HUES6 (cell line): ENCODE data around the gene RNLS.
A peak's percentile ranks its signal among the peaks of the same experiment; 100 is the strongest.

Experiments
- H3K27ac ChIP-seq: 2 replicates; pipeline ENCODE4 v1.7.0; 2013; ENCODE audit warnings: low read depth, mild to moderate bottlenecking, low read length, inconsistent platforms
- H3K27me3 ChIP-seq: 2 replicates; pipeline ENCODE4 v1.6.1; 2013; ENCODE audit warnings: low read length; ENCODE audit not compliant: control insufficient read depth, insufficient read depth
- H3K36me3 ChIP-seq: 2 replicates; pipeline ENCODE4 v1.6.1; 2013; ENCODE audit warnings: low read length; ENCODE audit not compliant: control insufficient read depth, insufficient read depth
- H3K4me1 ChIP-seq: 2 replicates; pipeline ENCODE4 v1.6.1; 2013; ENCODE audit warnings: low read length; ENCODE audit not compliant: control insufficient read depth, insufficient read depth
- H3K4me3 ChIP-seq: 2 replicates; pipeline ENCODE4 v1.5.1; 2013; ENCODE audit warnings: low read depth, low read length
- H3K9ac ChIP-seq: one replicate; pipeline ENCODE4 v1.6.1; 2013; ENCODE audit warnings: mild to moderate bottlenecking, low read length
- H3K9me3 ChIP-seq: 2 replicates; pipeline ENCODE4 v1.6.1; 2013; ENCODE audit warnings: low read depth, low read length; ENCODE audit not compliant: control insufficient read depth, insufficient read depth

RNLS gene

DNA sequence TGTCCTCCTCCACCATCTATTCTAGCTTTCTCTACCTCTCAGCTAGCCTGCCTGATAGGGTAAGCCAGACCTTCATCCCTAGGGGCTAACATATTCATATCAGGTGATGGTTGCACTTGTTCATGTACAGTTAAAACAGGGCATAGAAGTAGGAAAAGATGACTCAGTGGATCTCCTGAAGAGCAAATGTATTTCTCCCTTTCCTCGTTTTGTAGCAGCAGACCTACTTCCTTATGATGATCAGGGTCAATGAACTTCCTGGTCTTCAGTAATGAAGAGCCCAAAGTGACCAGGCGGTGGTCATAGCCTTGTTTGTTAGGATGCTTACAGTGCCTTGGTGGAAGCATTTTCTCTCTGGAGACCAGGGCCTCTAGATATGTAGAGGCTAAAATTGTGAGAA lies 9.8 kb upstream of the RNLS start:
- no peak overlapping the region for H3K27ac ChIP-seq
- H3K4me1 ChIP-seq: no peaks in the 10 kb centered on the region
- H3K4me3 ChIP-seq: no peak overlapping the region
- H3K36me3 ChIP-seq: no peaks in the 10 kb centered on the region
- H3K27me3 ChIP-seq: peaks cover 31% of the 10 kb centered on the region
- no peak overlapping the region for H3K9ac ChIP-seq
- no peaks in the 10 kb centered on the region for H3K9me3 ChIP-seq

DNA sequence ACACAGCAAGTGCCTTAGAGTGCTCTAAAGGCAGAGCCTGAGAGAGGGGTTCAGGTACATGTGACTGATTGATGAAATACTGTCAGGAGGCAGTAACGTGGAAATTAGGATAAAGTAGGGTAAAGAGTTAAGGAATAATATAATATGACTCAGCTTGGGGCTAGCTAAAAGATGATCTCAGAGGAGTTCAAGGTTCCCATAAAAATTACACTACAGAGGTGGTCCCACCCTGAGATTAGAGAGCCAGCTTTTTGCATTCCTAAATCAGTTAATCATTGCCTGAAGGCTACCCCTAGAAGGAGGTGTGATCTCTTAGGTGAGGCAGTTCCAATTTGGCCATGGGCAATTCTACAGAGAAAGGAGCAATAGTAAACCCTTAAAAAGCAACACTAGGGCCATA lies 9.3 kb upstream of the RNLS start:
- Histone ChIP-seq H3K4me3 (no peak overlapping the region), H3K27ac (no peak overlapping the region), H3K27me3 (peaks cover 31% of the 10 kb centered on the region), H3K4me1 (no peaks in the 10 kb centered on the region), H3K9me3 (no peaks in the 10 kb centered on the region), H3K36me3 (no peaks in the 10 kb centered on the region), H3K9ac (no peak overlapping the region)

DNA sequence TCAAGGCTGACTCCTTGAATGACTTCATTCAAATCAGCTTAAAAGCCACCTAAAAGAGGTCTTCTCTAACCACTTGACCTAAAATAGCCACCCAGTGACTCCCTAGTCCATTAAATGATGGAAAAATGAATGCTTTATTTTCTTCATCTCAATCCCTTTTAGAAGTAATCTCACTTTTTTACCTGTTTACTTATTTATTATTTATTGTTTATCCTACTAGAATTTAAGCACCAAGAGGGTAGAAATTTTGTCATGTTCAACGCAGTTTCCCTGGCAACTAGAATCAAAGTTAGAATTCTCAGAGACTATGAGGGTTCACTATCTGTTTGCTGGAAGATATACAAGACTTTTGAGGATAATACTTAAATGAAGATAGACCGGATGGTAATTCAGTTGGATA lies 3.3 kb upstream of the RNLS start, which contains the start of gene LIPJ:
TSS of gene LIPJ (plus strand) at position 301 of the 400 bp plus-strand sequence. CDS start 3,926 bp downstream, outside the sequence.
- Histone ChIP-seq H3K9me3 (no peaks in the 10 kb centered on the region), H3K4me3 (no peak within 1 kb of the TSS), H3K9ac (no peak within 1 kb of the TSS), H3K27ac (no peak within 1 kb of the TSS), H3K27me3 (peaks cover 41% of the 10 kb centered on the region), H3K36me3 (no peaks in the 10 kb centered on the region), H3K4me1 (no peaks in the 10 kb centered on the region)

DNA sequence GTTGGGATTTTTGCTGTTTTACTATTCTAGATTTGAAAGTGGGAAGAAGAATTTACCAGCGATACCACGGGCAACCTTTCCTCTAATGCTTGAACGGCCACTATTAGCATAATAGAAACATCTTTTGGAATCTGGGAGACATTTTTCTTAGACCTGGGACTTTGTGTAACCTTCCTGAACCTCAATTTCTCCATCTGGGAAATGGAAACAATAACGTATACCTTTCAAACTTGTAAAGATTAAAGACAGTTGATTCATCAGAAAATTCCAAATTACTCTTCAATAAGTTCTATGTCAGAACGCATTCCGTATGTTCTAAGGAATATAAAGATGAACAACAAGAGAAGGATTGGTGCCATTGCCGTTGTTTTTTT lies 453 bp upstream of the RNLS start:
- Histone ChIP-seq H3K4me3 (peak overlapping the region; percentile 93), H3K9ac (peak overlapping the region; percentile 86), H3K27ac (no peak overlapping the region), H3K27me3 (peaks cover 27% of the 10 kb centered on the region), H3K36me3 (no peaks in the 10 kb centered on the region), H3K9me3 (no peaks in the 10 kb centered on the region), H3K4me1 (no peaks in the 10 kb centered on the region)

DNA sequence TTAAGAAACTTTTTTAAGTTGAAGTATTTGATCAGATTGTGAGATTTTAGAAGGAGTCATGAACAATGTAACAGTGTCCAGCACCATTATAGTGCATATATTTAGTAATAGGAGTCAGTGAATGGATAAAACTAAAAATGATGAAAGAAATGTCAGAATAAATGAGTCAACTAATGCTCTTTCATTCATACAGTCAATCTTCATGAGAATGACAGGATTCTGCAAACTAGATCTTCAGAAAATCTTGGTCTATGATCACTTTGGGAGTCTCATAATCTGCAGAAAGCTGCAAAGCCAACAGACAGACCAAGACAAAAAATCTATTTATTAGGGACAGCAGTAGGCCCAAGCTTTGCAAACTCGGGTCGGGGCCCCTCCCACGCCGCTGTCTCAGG lies 710 bp downstream of the RNLS start:
- H3K4me3 ChIP-seq: peak overlapping the region; percentile 93
- H3K4me1 ChIP-seq: no peaks in the 10 kb centered on the region
- no peaks in the 10 kb centered on the region for H3K9me3 ChIP-seq
- H3K27me3 ChIP-seq: peaks cover 27% of the 10 kb centered on the region
- H3K9ac ChIP-seq: no peak overlapping the region
- H3K36me3 ChIP-seq: no peaks in the 10 kb centered on the region
- no peak overlapping the region for H3K27ac ChIP-seq

DNA sequence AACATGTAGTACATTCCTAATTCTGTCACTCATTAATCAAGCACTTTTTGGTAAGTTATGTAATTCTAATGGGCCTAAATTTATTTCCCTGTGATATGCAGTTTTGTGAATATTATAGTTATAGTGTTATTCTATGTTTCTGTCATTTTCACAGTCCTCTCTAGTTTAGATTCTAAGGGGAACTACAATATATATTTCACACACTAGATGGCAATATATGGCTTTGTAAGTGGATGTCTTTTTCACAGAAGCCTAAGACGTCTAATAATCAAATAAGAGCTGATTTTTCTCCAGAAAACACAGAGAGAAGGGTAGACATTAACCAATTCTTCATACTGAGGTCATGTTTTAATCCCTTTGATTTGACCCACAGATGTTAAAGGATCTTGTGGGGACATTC lies 18.0 kb downstream of the RNLS start:
- H3K4me1 ChIP-seq: no peaks in the 10 kb centered on the region
- no peak overlapping the region for H3K4me3 ChIP-seq
- no peak overlapping the region for H3K9ac ChIP-seq
- H3K36me3 ChIP-seq: no peaks in the 10 kb centered on the region
- no peaks in the 10 kb centered on the region for H3K9me3 ChIP-seq
- H3K27me3 ChIP-seq: no peaks in the 10 kb centered on the region
- no peak overlapping the region for H3K27ac ChIP-seq

DNA sequence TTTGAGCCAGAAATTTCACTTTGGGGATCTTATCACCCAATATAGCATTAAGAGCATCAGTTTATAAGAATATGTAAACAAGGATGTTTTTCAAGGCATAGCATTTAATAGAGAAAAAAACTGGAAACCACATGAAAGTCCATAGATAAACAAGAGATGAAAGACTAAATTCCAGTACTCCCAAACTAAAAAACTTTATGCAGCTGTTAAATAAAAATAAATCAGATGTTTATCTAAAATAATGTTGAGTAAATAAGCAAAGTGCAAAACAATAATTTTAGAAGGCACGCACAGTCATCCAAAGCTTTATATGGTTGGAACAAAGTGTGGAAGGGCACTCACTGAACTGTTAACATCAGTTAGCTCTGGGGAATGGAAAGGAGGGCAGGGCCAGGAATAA lies 21.0 kb downstream of the RNLS start:
- H3K9ac ChIP-seq: no peak overlapping the region
- H3K36me3 ChIP-seq: no peaks in the 10 kb centered on the region
- no peak overlapping the region for H3K27ac ChIP-seq
- H3K27me3 ChIP-seq: no peaks in the 10 kb centered on the region
- H3K9me3 ChIP-seq: no peaks in the 10 kb centered on the region
- no peak overlapping the region for H3K4me3 ChIP-seq
- H3K4me1 ChIP-seq: no peaks in the 10 kb centered on the region

DNA sequence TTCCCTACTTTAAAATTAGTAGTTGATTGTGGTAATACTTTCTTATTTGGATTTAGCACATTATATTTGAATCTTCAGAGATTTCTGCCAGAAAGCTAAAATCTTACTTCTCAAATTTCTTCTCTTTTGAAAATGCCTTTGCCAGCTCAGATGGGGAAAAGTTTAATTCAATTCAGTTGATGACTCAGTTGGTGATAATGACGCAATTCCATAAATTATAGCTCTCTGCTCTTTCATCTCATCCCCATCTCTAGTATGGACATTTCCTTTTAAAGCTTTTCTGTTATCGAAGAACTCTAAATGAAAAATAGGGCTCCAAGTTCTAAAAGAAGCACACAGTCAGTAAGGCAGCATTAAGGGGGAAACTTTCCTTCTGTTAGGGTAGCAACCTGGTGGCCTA lies 25.5 kb downstream of the RNLS start:
- Histone ChIP-seq H3K9me3 (no peaks in the 10 kb centered on the region), H3K36me3 (no peaks in the 10 kb centered on the region), H3K27me3 (no peaks in the 10 kb centered on the region), H3K9ac (no peak overlapping the region), H3K27ac (no peak overlapping the region), H3K4me3 (no peak overlapping the region), H3K4me1 (no peaks in the 10 kb centered on the region)

DNA sequence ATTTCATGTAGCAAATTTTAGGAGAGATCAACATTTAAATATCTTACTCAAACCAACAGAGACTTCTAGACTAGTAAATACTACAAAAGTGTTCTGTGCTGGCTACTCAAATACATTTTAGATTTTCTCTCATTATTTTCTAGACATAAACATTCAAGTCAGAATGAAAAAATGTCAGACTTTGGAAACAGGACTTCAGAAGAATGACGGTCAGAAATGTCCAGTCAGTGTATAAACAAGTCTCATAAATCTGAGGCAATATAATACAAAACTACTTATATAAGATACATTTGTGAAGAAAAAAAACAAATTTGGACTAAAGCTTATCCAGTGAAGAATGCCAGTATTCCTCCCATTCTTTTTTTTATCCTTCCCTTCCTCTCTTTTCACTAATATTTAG lies 25.9 kb downstream of the RNLS start:
- no peak overlapping the region for H3K27ac ChIP-seq
- no peak overlapping the region for H3K9ac ChIP-seq
- H3K36me3 ChIP-seq: no peaks in the 10 kb centered on the region
- no peaks in the 10 kb centered on the region for H3K4me1 ChIP-seq
- no peaks in the 10 kb centered on the region for H3K27me3 ChIP-seq
- no peaks in the 10 kb centered on the region for H3K9me3 ChIP-seq
- no peak overlapping the region for H3K4me3 ChIP-seq

DNA sequence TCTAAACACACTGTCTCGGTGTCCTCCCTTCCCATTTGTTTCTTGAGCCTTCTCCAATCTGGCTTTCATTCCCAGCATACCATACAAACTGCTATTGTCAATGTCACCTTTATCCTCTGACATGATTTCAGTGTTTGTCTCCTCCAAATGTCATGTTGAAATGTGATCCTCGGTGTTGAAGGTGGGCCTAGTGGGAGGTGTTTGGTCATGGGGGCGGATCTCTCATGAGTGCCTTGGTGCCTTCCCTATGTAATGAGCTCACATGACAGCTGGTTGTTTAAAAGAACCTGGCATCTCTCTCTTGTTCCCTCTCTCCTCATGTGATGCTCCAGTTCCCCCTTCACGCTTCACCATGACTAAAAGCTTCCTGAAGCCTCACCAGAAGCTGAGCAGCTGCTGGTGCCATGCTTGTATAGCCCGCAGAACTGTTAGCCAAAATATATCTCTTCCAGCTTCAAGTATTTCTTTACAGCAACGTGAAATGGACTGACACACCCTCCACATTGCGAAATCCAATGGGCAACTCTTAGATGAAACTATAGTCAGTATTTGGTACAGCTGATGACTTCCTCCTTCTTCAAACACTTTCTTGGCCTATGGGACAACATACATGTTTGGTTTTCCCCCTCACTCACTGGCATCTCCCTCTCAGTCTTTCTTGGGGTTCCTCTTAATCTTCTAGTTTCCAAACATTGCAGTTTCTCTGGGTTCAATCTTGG lies 27.8 kb downstream of the RNLS start:
- H3K4me1 ChIP-seq: no peaks in the 10 kb centered on the region

DNA sequence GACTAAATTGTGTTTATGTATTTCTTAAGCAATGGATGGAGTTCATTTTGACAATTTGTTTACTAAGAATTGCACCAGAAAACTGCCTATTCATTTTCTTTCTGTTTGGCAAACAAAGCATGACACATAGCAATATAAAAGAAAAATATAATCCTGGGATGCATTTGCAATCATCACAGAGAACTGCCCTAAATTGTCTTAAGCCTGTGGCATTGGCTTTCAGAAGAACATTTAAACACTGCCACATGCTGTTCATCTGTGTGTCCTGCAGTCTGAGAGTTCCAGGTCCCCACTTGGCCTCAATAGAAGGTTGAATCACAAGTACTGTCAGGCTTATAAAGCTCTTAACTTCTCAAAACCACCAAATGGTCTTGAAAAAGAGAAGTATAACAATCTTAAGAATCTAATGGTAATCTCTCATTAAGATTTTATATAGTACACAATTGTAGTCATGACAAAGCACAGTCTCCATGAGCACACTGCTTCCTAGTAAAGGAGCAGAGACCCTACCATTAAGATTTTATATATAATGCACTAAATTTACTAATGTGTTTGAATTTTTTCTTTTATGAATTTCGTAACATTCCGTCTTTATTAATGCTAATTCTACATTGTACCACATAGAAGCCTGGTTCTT lies 29.9 kb downstream of the RNLS start:
- Histone ChIP-seq H3K9ac (no peak overlapping the region), H3K4me1 (no peaks in the 10 kb centered on the region), H3K36me3 (no peaks in the 10 kb centered on the region), H3K4me3 (no peak overlapping the region), H3K9me3 (no peaks in the 10 kb centered on the region), H3K27ac (no peak overlapping the region), H3K27me3 (no peaks in the 10 kb centered on the region)

More for the DNA sequence above, 27.8 kb downstream of the RNLS start:
- no peaks in the 10 kb centered on the region for H3K36me3 ChIP-seq
- H3K9ac ChIP-seq: no peak overlapping the region
- H3K27ac ChIP-seq: no peak overlapping the region
- H3K27me3 ChIP-seq: no peaks in the 10 kb centered on the region
- H3K9me3 ChIP-seq: no peaks in the 10 kb centered on the region
- no peak overlapping the region for H3K4me3 ChIP-seq
